ENCODE results near the gene CLHC1.
"Not testable (repeated sequence)": the region's sequence is repeated elsewhere in the genome, so short reads cannot be mapped to it uniquely, and the experiment has no call there.

CLHC1 gene

DNA sequence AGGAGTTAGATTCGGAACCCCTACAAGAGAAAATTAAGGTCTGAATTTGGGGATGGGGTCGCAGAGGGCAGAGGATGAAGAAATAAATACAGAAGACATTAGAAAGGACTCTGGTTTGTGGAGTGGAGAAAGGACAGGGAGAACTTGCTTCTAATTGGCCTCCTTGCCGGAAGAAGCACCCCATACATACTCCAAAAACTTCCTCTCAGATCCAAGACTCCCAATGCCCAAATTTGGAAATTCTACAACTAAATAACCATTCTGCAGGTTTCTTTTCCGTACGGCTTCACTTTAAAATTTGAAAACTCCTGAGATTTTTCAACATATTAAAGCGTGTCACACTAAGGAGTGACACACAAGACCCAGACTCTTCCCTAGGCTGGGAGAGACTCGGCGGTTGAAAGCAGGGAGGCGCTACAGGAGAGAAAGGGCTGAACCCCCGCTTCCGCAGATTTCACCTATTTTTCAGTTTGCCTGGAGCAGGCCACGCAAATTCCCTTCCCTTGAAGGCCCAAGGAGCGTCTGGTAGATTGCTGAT lies 478 bp downstream of the CLHC1 start:
- no peak for FAIRE-seq

DNA sequence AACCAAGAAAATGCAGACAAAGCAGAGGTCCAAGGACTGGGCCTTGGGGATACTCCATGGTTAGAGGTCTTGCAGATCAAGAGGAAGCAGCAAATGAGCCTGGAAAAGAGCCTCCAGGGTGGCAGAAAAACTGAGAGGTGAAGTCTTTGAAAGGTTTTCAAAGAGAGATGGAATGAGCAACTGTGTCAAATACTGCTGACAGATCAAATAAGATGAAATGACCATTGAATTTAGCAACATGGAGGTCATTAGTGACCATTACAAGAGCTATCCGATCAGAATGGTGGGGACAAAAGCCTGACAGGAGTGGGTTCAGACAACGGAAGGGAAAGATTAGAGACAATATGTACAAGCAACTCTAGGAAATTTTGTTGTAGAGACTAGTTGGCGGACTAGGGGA lies 1.5 kb downstream of the CLHC1 start:
- no peak for FAIRE-seq

DNA sequence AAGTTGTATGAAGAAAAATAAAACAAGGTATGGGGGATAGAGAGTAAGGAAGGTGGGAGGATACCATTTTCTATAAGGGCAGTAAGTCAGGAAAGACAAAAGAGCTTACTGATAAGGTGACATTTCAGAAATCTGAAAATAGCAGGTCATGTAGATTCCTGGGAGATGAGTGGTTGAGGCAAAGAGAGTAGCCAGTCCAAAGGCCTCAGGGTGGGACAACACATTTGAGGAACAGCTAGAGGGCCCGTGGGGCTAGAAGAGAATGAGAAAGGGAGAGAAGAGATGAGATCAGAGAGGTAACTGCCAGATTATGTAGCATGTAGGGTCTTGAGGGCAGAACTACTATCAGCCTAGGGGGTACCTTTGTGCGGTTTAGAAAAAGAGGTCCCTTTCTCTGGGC lies 2.9 kb downstream of the CLHC1 start:
- no peak for FAIRE-seq

DNA sequence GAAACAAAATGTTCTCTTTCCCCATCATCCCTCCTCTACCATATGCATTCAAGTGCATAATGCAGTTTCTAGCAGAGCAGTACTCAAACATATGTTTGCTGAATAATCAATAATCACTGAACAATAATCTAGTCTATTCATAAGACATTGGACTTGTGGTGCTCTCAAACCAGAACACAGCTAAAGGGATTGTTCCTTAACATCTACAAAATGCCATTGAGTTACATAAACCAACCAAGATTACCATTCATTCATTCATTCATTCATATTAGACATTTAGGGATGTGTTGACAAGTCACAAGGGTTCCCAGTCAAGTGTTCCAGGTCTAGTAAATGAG lies 3.9 kb downstream of the CLHC1 start:
- no peak for FAIRE-seq

DNA sequence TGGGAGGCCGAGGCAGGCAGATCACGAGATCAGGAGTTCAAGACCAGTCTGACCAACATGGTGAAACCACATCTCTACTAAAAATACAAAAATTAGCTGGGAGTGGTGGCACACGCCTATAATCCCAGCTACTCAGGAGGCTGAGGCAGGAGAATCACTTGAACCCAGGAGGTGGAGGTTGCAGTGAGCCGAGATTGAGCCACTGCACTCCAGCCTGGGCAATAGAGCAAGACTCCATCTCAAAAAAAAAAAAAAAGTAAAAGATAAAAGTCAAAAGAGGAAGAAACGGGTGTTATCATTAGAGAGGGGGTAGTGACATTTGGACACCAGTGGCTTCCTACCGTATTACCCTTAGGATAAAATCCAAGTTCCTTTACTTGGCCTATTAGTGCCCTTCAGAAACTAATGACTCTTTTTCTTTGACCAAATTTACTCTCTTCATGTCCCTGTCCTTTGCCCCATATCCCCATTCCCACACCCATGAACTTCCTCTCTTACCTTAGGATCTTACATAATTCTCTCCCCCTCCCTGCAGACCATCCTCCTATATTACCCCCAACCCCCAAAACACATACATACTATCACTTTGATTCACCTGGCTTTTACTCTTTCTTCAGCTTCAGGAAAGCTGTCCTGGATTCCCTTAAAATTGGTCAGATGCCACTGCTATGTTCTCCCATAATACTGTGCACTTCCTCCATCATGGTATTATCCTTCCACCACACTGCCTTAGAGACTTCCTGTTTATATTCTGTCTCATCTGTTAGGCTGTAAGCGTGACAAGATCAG lies 4.5 kb downstream of the CLHC1 start:
- FAIRE-seq, result not testable (repeated sequence)

DNA sequence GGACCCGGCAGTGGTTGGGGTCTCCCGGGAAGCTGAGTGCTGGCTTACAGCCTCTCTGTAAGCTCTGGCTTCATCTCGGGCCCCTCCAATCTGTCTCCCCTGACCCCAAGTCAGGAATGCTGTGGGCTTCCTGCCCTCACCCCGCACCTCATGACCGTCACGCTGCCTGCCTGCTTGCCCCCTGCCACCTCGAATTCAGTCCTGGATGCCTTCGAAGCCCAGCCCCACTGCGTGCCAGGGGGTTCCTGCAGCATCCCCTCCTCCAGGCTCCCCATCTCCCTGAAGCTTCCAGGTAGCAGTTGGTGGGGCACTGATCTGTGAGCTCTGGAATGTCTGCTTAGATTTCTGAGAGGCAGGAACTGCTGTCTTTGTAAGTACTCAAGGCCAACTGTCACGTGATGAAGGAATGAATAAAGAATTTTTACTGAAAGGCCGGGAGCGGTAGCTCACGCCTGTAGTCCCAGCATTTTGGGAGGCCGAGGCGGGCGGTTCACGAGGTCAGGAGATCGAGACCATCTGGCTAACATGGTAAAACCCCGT lies 6.5 kb downstream of the CLHC1 start:
- FAIRE-seq, result no peak

DNA sequence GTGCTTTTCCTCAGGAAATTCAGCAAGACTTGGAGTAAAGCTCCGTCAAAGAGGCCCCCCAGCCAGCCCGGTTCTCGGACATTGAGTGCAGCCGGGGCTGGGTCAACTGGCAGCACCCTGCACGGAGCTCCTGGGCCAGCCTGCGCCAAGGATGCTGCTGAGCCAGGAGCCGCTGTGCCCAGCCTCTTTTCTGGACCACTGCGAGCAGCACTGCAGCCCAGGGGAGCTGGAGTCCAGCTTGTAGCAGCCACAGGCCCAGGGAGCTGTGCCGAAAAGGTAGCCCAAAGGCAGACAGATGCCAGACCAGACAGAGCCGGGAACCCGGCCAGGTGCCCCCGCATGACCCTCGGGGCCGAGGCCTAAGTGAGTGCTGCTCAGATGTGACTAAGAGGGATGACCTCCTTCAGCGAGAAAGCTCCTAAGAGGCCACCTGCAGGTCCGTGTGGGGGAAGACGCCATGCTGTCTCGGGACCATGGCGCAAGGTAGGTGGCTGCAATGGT lies 7.3 kb downstream of the CLHC1 start:
- no peak for FAIRE-seq

DNA sequence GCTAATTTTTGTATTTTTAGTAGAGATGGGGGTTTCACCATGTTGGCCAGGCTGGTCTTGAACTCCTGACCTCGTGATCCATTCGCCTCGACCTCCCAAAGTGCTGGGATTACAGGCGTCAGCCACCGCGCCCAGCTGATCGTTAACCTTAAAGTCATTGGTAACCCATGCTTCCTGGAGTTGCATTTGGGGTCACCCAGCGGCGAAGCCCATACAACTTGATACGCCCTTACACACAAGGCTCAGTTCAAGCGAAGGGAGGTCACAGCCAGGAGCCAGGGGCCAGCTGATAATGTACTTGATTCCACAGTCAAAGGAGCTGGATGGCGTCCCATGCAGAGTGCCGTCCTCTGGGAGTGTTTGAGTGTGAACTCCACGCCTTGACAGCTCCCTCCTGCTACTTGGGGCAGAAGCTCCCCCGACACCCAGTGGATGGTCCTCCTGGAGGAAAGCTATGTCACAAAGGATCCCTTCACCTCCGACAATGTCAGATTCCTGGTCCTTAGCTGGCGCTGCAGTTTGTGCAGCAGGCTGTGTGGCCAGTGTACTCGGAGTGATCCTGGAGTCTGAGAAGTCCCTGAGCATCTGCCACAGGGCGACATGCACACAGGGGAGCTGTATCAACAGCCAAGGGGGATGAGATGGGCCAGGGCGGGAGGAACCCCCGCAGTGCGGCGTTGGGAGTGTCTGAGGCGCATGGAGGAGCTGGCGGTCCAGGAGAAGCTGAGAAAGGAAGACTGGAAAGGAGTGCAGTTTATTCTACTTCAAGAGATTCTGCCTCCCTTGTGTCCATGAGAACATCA lies 7.9 kb downstream of the CLHC1 start:
- FAIRE-seq, result no peak

DNA sequence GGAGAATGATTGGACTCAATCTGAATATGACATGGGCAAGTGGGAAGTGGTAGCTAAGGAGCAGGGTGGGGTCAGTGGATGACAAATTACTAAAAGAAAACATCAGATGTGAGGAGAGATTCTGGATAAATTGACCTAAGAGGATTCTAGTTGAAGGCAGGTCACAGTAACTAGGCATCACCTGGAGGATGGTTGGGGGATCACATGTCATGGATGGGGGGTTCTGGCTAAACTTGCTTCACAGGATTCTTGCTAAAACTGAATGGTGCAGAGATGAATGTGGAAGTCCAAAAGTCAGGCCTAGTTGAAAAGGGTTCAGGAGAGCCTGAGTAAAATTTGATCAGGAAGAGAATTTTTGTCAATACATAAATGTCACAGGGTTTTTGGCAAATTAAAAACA lies 18.3 kb downstream of the CLHC1 start:
- no peak for FAIRE-seq

DNA sequence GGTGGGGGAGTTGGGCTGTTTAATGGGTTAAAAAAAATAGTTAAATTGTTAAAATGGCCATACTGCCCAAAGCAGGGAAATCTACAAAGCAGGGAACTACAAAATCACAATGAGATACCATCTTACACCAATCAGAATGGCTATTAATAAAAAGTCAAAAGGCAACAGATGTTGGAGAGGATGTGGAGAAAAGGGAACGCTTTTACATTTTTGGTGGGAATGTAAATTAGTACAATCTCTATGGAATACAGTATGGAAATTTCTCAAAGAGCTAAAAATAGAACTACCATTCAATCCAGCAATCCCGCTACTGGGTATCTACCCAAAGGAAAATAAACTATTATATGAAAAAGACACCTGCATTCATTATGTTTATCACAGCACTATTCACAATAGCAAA lies 27.1 kb downstream of the CLHC1 start:
- no peak for FAIRE-seq

DNA sequence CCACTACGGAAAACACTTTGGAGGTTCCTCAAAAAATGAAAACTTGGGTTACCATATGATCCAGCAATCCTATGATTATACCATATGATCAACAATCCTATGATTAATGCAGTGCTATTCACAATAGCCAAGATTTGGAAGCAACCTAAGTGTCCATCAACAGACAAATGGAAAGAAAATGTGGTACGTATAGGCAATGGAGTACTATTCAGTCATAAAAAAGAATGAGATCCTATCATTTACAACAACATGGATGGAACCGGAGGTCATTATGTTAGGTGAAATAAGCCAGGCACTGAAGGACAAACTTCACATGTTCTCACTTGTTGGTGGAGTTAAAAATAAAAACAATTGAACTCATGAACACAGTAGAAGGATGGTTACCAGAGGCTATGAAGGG lies 27.6 kb downstream of the CLHC1 start:
- FAIRE-seq, result no peak

DNA sequence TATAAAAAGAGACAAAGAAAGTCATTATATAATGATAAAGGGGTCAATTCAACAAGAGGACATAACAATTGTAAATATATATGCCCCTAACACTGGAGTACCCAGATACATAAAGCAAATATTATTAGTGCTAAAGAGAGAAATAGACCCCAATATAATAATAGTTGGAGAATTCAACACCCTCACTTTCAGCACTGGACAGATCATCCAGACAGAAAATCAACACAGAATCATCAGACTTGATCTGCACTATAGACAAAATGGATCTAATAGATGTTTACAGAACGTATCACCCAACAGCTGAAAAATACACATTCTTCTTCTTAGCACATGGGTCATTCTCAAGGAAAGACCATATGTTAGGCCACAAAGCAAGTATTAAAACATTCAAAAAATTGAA lies 31.7 kb downstream of the CLHC1 start:
- no peak for FAIRE-seq

DNA sequence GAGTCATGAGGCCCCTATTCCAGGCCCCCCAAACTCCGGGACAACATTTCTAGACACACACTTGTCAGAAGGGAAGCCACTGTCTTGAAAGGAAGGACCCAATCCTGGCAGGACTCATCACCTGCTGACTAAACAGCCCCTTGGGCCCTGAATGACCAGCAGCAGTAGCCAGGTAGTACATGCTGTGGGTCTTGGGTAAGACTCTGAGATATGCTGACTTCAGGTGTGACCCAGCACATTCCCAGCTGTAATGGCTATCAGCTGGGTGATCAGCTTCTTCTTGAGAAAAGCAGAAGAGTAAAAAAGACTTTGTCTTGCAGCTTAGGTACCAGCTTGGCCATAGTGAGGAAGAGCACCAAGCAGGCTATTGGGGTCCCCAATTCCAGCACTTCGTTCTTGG lies 35.6 kb downstream of the CLHC1 start:
- FAIRE-seq, result no peak

DNA sequence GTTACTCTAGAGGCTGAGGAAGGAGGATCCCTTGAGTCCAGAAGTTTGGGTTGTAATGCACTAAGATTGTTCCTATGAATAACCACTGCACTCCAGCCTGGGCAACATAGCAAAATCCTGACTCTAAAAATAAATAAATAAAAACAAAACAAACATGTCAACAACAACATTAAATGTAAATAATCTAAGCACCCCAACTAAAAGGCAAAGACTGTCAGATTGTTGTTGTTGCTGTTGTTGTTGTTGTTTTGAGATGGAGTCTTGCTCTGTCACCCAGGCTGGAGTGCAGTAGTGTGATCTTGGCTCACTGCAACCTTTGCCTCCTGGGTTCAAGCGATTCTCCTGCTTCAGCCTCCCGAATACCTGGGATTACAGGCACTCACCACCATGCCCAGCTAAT lies 40.2 kb downstream of the CLHC1 start:
- FAIRE-seq, result not testable (repeated sequence)

DNA sequence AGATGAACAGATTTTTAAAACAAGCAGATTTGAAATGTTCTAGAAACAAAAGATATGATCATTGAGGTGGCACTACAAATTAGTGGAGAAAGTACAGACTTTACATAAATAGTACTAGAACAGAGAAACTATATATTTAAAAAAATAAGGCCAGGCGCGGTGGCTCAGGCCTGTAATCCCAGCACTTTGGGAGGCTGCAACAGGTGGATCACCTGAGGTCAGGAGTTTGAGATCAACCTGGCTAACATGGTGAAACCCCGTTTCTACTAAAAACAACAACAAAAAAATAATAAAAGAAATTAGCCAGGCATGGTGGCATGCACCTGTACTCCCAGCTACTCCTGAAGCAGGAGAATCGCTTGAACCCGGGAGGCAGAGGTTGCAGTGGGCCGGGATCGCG lies 45.3 kb downstream of the CLHC1 start:
- FAIRE-seq, result not testable (repeated sequence)

DNA sequence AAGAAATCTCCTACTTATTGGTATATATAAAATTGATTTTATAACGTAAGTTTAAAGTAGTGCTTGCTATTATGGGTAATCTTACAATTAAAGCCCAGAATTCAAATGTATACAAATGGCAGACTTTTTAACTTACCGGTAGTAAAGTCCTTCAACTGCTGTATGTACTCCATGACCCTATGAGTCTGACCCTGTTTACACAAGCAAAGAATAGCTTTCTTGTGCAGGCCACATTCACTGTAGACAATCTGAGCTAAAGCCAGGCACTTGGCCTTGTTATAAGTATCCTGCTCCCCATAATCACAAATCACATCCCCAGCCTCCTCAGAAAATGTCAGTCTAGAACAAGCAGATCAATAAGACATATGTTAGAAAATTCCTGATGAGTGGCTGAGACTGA lies 51.7 kb downstream of the CLHC1 start:
- FAIRE-seq, result no peak

DNA sequence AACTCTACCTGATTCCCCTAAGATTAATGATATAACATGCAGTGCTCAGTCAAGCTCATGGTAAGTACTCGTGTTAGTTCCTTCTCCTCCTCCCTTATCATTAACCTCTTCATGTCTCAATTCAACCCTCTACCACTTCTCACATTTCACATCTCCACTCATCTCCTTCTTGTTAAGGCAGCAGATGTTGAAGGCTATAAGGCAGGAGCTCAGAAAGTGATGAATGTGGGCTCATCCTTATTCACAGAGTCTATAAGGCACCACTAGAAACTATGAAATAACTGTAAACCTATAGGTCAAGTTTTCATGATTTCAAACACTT lies 56.0 kb downstream of the CLHC1 start:
- no peak for FAIRE-seq

DNA sequence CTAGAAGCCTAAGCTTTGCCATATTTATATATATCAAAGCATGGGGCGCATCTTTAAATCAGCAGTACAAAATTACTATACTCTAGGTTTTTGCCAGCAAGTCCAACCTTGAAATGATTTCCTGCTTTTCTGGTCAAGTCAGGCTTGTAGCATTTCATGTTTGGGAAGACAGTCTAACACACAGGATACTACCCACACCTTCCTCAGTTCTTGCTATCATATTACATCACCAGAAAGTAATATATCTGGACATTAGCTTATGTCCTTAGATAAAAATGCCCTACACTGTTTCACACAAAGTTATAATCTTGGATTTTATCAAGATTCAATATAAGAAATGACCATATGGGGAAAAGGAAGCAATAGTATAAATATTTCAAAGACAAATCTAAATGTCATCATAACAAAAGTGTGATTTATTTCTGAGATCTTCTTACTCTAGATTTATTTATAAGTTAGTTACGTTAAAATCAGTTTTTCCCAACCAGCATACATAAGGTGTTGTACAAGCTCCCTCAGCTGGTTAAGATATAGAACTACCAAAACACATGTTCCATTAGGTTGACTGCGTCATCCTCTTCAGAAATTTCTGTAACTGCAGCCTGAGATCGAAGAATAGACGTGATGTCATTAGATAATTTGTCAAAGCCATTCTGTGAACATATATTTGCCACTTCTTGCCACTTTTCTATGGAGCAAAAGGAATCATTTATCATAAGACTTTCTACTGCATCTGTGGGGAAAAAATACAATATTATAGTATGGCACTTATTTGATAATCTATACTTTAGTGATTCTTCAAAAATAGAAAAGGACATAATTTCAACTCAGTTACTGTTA lies 56.6 kb downstream of the CLHC1 start:
- peak; percentile 97 for FAIRE-seq

DNA sequence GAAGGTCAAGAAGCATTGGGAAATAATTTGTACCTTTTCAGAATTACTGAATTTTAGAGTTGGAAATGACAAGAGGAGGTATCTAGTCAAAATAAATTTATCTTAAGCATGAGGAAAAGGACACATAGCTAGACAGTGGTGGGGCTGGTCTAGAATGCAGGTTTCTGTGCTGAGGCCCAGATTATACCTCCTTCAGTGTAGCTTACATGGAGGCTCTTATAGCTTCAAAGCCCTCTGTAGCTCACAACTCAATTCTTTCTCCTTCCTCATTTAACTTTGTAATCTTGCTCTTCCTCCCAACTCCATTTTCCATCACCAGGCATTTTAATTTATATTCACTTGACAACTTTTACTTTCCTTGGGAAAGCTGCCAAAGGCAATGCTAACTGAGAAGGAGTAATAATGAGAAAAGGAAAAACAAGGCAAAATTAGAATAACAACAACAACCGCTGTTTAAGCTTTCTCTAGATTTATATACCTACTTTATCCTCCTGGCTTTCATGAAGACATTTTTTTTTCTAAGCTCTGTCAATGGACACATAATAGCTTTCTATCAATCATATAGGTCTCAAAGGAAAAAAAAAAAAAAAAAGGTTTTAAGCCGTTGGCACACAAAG lies 58.5 kb downstream of the CLHC1 start:
- FAIRE-seq, result no peak

DNA sequence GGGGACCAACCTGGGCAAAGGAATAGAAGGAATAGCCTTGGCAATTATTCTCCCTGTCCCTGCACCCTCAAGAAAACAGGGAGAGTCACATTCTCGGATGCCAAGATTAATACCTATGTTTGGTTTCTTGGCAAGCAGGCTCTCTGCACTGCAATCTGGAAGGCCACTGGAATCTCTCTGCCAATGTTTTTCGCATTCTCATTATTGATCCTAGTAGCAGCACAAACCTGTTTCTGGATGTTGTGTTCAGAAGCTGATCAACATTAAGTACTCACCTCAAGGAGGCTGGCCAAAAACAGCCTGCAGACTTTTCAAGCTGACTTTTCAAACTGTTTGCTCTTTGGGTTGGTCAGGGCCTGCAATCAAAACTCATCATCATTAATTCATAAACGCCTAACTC lies 62.2 kb downstream of the CLHC1 start:
- FAIRE-seq, result no peak

DNA sequence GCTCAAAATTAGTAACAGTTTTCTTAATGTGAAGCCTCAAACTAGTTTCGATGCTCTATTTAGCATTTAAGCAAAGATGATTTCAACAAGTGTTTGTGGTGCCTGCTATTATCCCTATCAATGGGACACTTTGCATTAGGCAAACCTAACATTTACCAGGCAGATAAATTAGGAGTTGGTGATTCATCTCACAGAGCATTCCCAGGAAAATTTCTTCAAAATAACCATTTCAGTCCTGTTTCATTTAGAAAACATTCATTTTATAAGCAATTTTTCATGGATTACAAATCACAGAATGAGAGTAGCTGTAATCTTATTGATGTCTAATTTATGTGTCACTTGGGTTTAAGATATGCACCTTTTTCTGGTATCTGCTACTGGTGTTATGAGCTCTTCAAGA lies 62.7 kb downstream of the CLHC1 start:
- FAIRE-seq, result no peak

Measured in A204.1 (cell line).